Keratinocyte (primary cell): Measurements from ENCODE around the gene TMEM125. TPM values are rescaled to one million over a fixed set of nuclear protein-coding genes. Genes with fewer than 3 reads are reported as not detected.

Experiments
- DNase-seq: peaks from one replicate; pipeline ENCODE4 v3.0.0-alpha.2; 2011; ENCODE audit warnings: low read depth, missing footprints, low spot score
- FAIRE-seq: peaks from 2 replicates; lab custom pipeline; 2011; peaks lifted over from hg19 to GRCh38; lab: Jason Lieb, UNC
- H2AFZ ChIP-seq: 2 replicates; pipeline ENCODE4 v1.6.0; 2012; ENCODE audit warnings: low read length, control low read depth, inconsistent platforms; ENCODE audit not compliant: control insufficient read depth
- H3K27ac ChIP-seq: 2 replicates; pipeline ENCODE4 v1.5.1; 2011; ENCODE audit warnings: low read length; ENCODE audit not compliant: control insufficient read depth, insufficient read depth
- H3K27me3 ChIP-seq: 3 replicates; pipeline ENCODE4 v1.6.0; 2011; ENCODE audit warnings: low read length; ENCODE audit not compliant: control insufficient read depth, insufficient read depth; ENCODE audit errors: extremely low read depth
- H3K36me3 ChIP-seq, 2 experiments: 2 replicates in 1 of 2; 3 replicates in 1 of 2; pipeline ENCODE4 v1.5.1; 2011; ENCODE audit warnings: low read length in 2 of 2, mild to moderate bottlenecking in 1 of 2; ENCODE audit not compliant: control insufficient read depth in 2 of 2, insufficient read depth in 2 of 2; ENCODE audit errors: extremely low read depth in 1 of 2
- H3K4me1 ChIP-seq: 3 replicates; pipeline ENCODE4 v1.5.1; 2011; ENCODE audit warnings: low read length; ENCODE audit not compliant: control insufficient read depth, insufficient read depth; ENCODE audit errors: extremely low read depth
- H3K4me2 ChIP-seq: 3 replicates; pipeline ENCODE4 v1.6.0; 2011; ENCODE audit warnings: low read depth, low read length; ENCODE audit not compliant: control insufficient read depth, insufficient read depth; ENCODE audit errors: extremely low read depth
- H3K4me3 ChIP-seq, 3 experiments: fragments of 200-600 bp in 1 of 3; sonication (generic) in 1 of 3; 2 replicates in 2 of 3; 3 replicates in 1 of 3; pipeline ENCODE4 v1.5.1; 2011 to 2016; ENCODE audit warnings: low read length in 3 of 3, mild to moderate bottlenecking in 3 of 3, control low read depth in 2 of 3, inconsistent platforms in 1 of 3, low read depth in 1 of 3, mixed read lengths in 1 of 3, mixed run types in 1 of 3, moderate library complexity in 1 of 3; ENCODE audit not compliant: control insufficient read depth in 2 of 3, insufficient read depth in 2 of 3; ENCODE audit errors: extremely low read depth in 1 of 3
- H3K79me2 ChIP-seq: 2 replicates; pipeline ENCODE4 v1.6.0; 2012; ENCODE audit warnings: low read length; ENCODE audit not compliant: control insufficient read depth, insufficient read depth
- H3K9ac ChIP-seq: 3 replicates; pipeline ENCODE4 v1.6.0; 2011; ENCODE audit warnings: low read length; ENCODE audit not compliant: control insufficient read depth, insufficient read depth; ENCODE audit errors: extremely low read depth
- H3K9me1 ChIP-seq: 3 replicates; pipeline ENCODE4 v1.6.0; 2011; ENCODE audit warnings: low read length; ENCODE audit not compliant: control insufficient read depth, insufficient read depth; ENCODE audit errors: extremely low read depth
- H3K9me3 ChIP-seq: 2 replicates; pipeline ENCODE4 v1.5.1; 2012; ENCODE audit warnings: low read depth, low read length; ENCODE audit not compliant: control insufficient read depth
- H4K20me1 ChIP-seq: 3 replicates; pipeline ENCODE4 v1.6.0; 2011; ENCODE audit warnings: low read length; ENCODE audit not compliant: control insufficient read depth, insufficient read depth; ENCODE audit errors: extremely low read depth
- EZH2 ChIP-seq: IDR thresholded peaks from one replicate; pipeline ENCODE4 v1.6.1; 2012; ENCODE audit warnings: inconsistent platforms, mild to moderate bottlenecking, low read length, moderate library complexity
- dilution Hi-C: fragments of 300-500 bp; cut with MboI; formaldehyde crosslinking; loops from one replicate; pipeline ENCODE4 v1.7.0; 2020; ENCODE audit warnings: low sequenced_read_pairs; ENCODE audit not compliant: extremely low pct_ligation_motif_present
- polyA plus RNA-seq, 5 experiments: library from polyadenylated mRNA; depleted of rRNA in 3 of 5; stranded (reverse) in 3 of 5; stranded (forward) in 1 of 5; unstranded in 1 of 5; fragments of >200 nt; gene quantifications; 1 replicate in 1 of 5; 2 replicates in 3 of 5; 3 replicates in 1 of 5; pipeline versions ENCODE4 v1.2.1 to v1.2.3, GENCODE V29; 2011 to 2012; ENCODE audit warnings: missing spikeins in 2 of 5, low read depth in 1 of 5, low replicate concordance in 1 of 5
- TF ChIP-seq, protein P1 (sequence below), 3 experiments: IDR thresholded peaks in 1 of 3; conservative IDR thresholded peaks in 1 of 3; optimal IDR thresholded peaks in 1 of 3; 2 replicates in 2 of 3; 3 replicates in 1 of 3; pipeline versions ENCODE3 to v1.5.1; 2011; ENCODE audit warnings: low read length in 3 of 3, mild to moderate bottlenecking in 3 of 3, moderate library complexity in 2 of 3, control low read depth in 1 of 3, inconsistent platforms in 1 of 3; ENCODE audit not compliant: insufficient read depth in 2 of 3; ENCODE audit errors: extremely low read depth in 1 of 3

The TMEM125 gene
- polyA plus RNA-seq, 1 donor (not counting 4 experiments of a cell fraction or from before 2014, with no cell fraction given) = 0.92 TPM

DNA sequence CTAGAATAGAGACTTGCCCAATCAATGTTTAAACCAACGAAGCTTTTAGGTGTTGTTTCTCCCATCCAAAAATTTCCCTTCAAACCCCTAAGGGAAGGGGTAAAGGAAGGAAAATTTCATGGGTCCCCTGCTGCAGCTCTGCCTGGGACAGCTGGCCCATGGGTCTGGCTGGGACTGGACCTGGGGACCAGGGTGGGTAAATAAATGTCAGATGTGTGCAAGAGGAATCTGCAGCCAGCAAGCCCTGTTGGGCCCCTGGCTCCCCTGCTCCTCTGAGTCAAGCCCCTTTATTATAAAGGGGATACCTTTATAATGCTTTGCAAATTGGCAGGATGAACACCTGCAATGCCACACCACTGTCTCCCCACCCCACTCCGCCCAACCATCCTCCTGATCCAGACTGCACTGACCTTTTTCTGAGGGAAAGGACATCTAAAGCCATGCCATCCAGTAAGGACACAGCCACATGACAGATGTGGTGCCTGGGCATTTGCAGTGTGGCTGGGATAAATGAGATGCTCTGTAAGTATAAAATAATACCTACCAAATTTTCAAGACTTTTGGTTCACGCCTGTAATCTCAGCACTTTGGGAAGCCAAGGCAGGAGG, 1.9 kb upstream of the TMEM125 start:
- Histone ChIP-seq H3K27ac (no peak overlapping the region), H3K4me3 (no peak overlapping the region), H3K27me3 (no peaks in the 10 kb centered on the region), H3K4me1 (peaks cover 11% of the 10 kb centered on the region), H3K79me2 (no peaks in the 10 kb centered on the region), H2AFZ (no peak overlapping the region), H3K36me3 (no peaks in the 10 kb centered on the region), H3K9ac (no peak overlapping the region), H4K20me1 (no peaks in the 10 kb centered on the region), H3K4me2 (no peak overlapping the region), H3K9me1 (no peaks in the 10 kb centered on the region), H3K9me3 (no peaks in the 10 kb centered on the region)
- DNase-seq = no peak
- no peak for FAIRE-seq
- dilution Hi-C loops = no loop called here
- TF ChIP-seq EZH2 = no peak
- TF ChIP-seq, protein P1, sequence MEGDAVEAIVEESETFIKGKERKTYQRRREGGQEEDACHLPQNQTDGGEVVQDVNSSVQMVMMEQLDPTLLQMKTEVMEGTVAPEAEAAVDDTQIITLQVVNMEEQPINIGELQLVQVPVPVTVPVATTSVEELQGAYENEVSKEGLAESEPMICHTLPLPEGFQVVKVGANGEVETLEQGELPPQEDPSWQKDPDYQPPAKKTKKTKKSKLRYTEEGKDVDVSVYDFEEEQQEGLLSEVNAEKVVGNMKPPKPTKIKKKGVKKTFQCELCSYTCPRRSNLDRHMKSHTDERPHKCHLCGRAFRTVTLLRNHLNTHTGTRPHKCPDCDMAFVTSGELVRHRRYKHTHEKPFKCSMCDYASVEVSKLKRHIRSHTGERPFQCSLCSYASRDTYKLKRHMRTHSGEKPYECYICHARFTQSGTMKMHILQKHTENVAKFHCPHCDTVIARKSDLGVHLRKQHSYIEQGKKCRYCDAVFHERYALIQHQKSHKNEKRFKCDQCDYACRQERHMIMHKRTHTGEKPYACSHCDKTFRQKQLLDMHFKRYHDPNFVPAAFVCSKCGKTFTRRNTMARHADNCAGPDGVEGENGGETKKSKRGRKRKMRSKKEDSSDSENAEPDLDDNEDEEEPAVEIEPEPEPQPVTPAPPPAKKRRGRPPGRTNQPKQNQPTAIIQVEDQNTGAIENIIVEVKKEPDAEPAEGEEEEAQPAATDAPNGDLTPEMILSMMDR (optimal IDR thresholded peaks at IDR 0.05 in 1 of 3, IDR thresholded peaks at IDR 0.05 in 1 of 3, conservative IDR thresholded peaks at IDR 0.05 in 1 of 3; ENCODE audit: extremely low read depth in 1 of 3, insufficient read depth in 2 of 3, low read length in 3 of 3) = no peak

- Histone ChIP-seq H3K27me3 (no peaks in the 10 kb centered on the region), H4K20me1 (no peaks in the 10 kb centered on the region), H3K9ac (peak overlapping the region; percentile 25), H3K9me1 (no peaks in the 10 kb centered on the region), H3K4me3 (peak overlapping the region in 2 of 3 experiments; percentile 4 to 52), H3K79me2 (no peaks in the 10 kb centered on the region), H3K36me3 (no peaks in the 10 kb centered on the region), H3K9me3 (no peaks in the 10 kb centered on the region), H3K4me2 (peak overlapping the region; percentile 77), H3K4me1 (peaks cover 23% of the 10 kb centered on the region), H2AFZ (peak overlapping the region; percentile 59), H3K27ac (no peak overlapping the region)
- TF ChIP-seq EZH2 = no peak
- TF ChIP-seq, protein P1 (optimal IDR thresholded peaks at IDR 0.05 in 1 of 3, IDR thresholded peaks at IDR 0.05 in 1 of 3, conservative IDR thresholded peaks at IDR 0.05 in 1 of 3; ENCODE audit: extremely low read depth in 1 of 3, insufficient read depth in 2 of 3, low read length in 3 of 3) = no peak
- dilution Hi-C loops = no loop called here
- FAIRE-seq = peak; percentile 96
- DNase-seq = peak; percentile 66
Observed at GRCh38 chr1:43270421-43271095, 775 bp downstream of the TMEM125 start.
